ENCODE measurements around the gene ASS1.
A peak's percentile ranks its signal among the peaks of the same experiment; 100 is the strongest.

DNA sequence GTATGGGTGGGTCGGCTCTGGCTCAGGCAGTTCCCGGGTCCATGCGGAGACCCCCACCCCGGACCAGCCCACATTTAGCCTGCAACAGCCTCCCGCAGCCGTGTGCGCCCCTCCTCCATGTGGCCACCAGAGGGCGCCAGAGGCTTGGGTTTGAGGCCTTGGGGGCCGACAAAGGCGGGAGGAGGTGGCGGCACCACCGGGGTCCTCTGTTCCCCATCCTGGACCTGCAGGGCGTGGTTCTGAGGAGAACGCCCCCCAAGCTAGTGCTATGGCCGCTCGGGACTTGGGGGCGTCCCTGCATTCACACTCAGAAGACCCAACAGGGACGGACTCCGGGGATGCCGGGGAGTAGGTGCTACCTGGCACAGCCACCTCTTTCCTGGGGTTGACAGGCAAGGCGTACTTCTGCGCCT, 16.5 kb downstream of the ASS1 start:
- TF ChIP-seq, protein P1, sequence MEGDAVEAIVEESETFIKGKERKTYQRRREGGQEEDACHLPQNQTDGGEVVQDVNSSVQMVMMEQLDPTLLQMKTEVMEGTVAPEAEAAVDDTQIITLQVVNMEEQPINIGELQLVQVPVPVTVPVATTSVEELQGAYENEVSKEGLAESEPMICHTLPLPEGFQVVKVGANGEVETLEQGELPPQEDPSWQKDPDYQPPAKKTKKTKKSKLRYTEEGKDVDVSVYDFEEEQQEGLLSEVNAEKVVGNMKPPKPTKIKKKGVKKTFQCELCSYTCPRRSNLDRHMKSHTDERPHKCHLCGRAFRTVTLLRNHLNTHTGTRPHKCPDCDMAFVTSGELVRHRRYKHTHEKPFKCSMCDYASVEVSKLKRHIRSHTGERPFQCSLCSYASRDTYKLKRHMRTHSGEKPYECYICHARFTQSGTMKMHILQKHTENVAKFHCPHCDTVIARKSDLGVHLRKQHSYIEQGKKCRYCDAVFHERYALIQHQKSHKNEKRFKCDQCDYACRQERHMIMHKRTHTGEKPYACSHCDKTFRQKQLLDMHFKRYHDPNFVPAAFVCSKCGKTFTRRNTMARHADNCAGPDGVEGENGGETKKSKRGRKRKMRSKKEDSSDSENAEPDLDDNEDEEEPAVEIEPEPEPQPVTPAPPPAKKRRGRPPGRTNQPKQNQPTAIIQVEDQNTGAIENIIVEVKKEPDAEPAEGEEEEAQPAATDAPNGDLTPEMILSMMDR (IDR thresholded peaks at IDR 0.05): peak; percentile 91
- TF ChIP-seq EZH2 (IDR thresholded peaks at IDR 0.05; ENCODE audit: borderline replicate concordance, insufficient read depth, low read depth, low read length, poor library complexity, severe bottlenecking): no peak
